Glutamatergic neuron (in vitro differentiated cells): Measurements from ENCODE around the gene NDFIP2. TPM values are rescaled to one million over a fixed set of nuclear protein-coding genes. Genes with fewer than 3 reads are reported as not detected.

ENCODE experiments used
- DNase-seq: peaks from one replicate; pipeline ENCODE4 v3.0.0; 2022
- H3K27ac Mint-ChIP-seq: one replicate; pipeline ENCODE4 v1.8.0; 2020; ENCODE audit warnings: mild to moderate bottlenecking, mixed read lengths, inconsistent platforms; ENCODE audit not compliant: unreplicated experiment
- H3K27me3 Mint-ChIP-seq: one replicate; pipeline ENCODE4 v1.8.0; 2020; ENCODE audit warnings: mild to moderate bottlenecking, moderate library complexity, mixed read lengths, inconsistent platforms; ENCODE audit not compliant: unreplicated experiment
- H3K36me3 Mint-ChIP-seq: one replicate; pipeline ENCODE4 v1.8.0; 2020; ENCODE audit warnings: mild to moderate bottlenecking, mixed read lengths, inconsistent platforms; ENCODE audit not compliant: unreplicated experiment
- H3K4me1 Mint-ChIP-seq: one replicate; pipeline ENCODE4 v1.8.0; 2020; ENCODE audit warnings: mild to moderate bottlenecking, low read depth, mixed read lengths, inconsistent platforms; ENCODE audit not compliant: unreplicated experiment
- H3K4me3 Mint-ChIP-seq: one replicate; pipeline ENCODE4 v1.8.0; 2020; ENCODE audit warnings: mild to moderate bottlenecking, mixed read lengths, inconsistent platforms; ENCODE audit not compliant: unreplicated experiment
- H3K9me3 Mint-ChIP-seq: one replicate; pipeline ENCODE4 v1.8.0; 2020; ENCODE audit warnings: mild to moderate bottlenecking, moderate library complexity, mixed read lengths, inconsistent platforms; ENCODE audit not compliant: unreplicated experiment
- CTCF ChIP-seq: fragments of 200-600 bp; sonication (generic); IDR thresholded peaks from one replicate; pipeline ENCODE4 v1.5.0; 2021; ENCODE audit not compliant: partially characterized antibody, unreplicated experiment
- total RNA-seq: library from RNA; stranded (reverse); fragmentation: NEBNext Ultra II Directional; extraction: Animal tissue kit (Norgen Biotek cat#: 25700); gene quantifications from one replicate; pipeline ENCODE4 v1.2.1, GENCODE V29; 2021; ENCODE audit not compliant: unreplicated experiment

The NDFIP2 gene
- total RNA-seq, 1 donor from 2014 or later, result 35.6 TPM

- TF ChIP-seq CTCF, result no peak
- Mint-ChIP-seq H3K27ac (no peak overlapping the region), H3K36me3 (no peaks in the 10 kb centered on the region), H3K27me3 (no peaks in the 10 kb centered on the region), H3K4me3 (no peak overlapping the region), H3K9me3 (no peaks in the 10 kb centered on the region), H3K4me1 (no peaks in the 10 kb centered on the region)
- DNase-seq, result no peak
These were observed 33.8 kb upstream of the NDFIP2 start for GRCh38 chr13:79447141-79447540.

GRCh38 chr13:79447741-79448140, 33.2 kb upstream of the NDFIP2 start:
- H3K36me3 Mint-ChIP-seq, result no peaks in the 10 kb centered on the region
- no peaks in the 10 kb centered on the region for H3K9me3 Mint-ChIP-seq
- H3K27ac Mint-ChIP-seq, result no peak overlapping the region
- no peak overlapping the region for H3K4me3 Mint-ChIP-seq
- DNase-seq, result no peak
- H3K4me1 Mint-ChIP-seq, result no peaks in the 10 kb centered on the region
- no peak for TF ChIP-seq CTCF
- H3K27me3 Mint-ChIP-seq, result no peaks in the 10 kb centered on the region

GRCh38 chr13:79448413-79448812, 32.5 kb upstream of the NDFIP2 start:
- H3K36me3 Mint-ChIP-seq, result no peaks in the 10 kb centered on the region
- no peak overlapping the region for H3K27ac Mint-ChIP-seq
- no peak for DNase-seq
- H3K27me3 Mint-ChIP-seq, result no peaks in the 10 kb centered on the region
- H3K9me3 Mint-ChIP-seq, result no peaks in the 10 kb centered on the region
- no peaks in the 10 kb centered on the region for H3K4me1 Mint-ChIP-seq
- H3K4me3 Mint-ChIP-seq, result no peak overlapping the region
- no peak for TF ChIP-seq CTCF

- TF ChIP-seq CTCF, result no peak
- Mint-ChIP-seq H3K4me1 (no peaks in the 10 kb centered on the region), H3K27ac (no peak overlapping the region), H3K27me3 (no peaks in the 10 kb centered on the region), H3K9me3 (no peaks in the 10 kb centered on the region), H3K4me3 (no peak overlapping the region), H3K36me3 (no peaks in the 10 kb centered on the region)
- DNase-seq, result no peak
These were observed 30.8 kb upstream of the NDFIP2 start for GRCh38 chr13:79450110-79450509.

GRCh38 chr13:79451500-79451962, 29.4 kb upstream of the NDFIP2 start:
- H3K9me3 Mint-ChIP-seq, result no peaks in the 10 kb centered on the region
- no peak for TF ChIP-seq CTCF
- no peaks in the 10 kb centered on the region for H3K36me3 Mint-ChIP-seq
- H3K4me1 Mint-ChIP-seq, result no peaks in the 10 kb centered on the region
- DNase-seq, result no peak
- H3K27me3 Mint-ChIP-seq, result no peaks in the 10 kb centered on the region
- H3K27ac Mint-ChIP-seq, result no peak overlapping the region
- no peak overlapping the region for H3K4me3 Mint-ChIP-seq
